ENCODE data around the gene ME3.
A peak's percentile ranks its signal among the peaks of the same experiment; 100 is the strongest.

The ME3 gene

DNA sequence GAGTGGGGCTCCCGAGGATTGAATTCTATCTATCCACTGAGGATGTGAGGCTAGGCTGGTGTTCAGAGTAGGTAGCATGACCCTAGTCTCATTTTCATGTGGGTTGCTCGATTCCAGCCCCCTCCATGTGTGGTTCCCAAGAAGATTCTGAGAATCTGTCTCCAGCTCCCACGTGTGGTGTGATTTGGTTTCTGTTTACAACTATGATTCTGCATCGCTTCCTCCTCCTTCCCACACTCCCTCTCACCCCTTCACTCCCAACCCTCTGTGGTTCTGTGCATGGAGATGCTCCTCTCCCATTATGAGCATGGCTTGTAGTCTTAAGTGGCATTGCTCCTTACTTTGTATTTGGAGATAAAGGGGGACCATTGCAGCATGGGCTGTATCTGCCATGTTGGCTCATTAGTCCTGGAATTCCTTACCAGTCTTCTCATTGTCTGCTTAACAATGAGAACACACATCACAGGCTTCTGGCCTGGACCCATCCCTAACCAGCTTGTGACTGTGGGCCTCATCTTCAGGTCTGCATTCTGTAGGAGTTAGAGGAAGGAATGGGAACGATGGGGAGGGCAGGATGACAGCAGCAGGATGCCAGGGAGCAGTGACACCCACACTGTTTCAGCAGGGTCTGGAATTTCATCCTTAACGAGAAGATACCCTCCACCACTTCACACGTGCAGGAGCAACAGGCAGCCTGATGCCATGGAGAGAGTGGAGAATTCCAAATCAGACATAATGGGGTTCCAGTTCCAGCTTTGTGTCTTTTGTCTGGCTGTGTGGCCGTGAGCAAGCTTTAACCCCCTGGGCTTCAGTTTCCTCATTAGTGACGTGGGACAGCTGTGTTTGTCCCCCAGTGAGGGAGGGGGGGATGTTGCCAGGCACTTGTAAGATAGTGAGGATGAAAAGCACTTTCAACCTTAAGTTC lies 211.7 kb downstream of the ME3 start:
- TF ChIP-seq, protein P1, sequence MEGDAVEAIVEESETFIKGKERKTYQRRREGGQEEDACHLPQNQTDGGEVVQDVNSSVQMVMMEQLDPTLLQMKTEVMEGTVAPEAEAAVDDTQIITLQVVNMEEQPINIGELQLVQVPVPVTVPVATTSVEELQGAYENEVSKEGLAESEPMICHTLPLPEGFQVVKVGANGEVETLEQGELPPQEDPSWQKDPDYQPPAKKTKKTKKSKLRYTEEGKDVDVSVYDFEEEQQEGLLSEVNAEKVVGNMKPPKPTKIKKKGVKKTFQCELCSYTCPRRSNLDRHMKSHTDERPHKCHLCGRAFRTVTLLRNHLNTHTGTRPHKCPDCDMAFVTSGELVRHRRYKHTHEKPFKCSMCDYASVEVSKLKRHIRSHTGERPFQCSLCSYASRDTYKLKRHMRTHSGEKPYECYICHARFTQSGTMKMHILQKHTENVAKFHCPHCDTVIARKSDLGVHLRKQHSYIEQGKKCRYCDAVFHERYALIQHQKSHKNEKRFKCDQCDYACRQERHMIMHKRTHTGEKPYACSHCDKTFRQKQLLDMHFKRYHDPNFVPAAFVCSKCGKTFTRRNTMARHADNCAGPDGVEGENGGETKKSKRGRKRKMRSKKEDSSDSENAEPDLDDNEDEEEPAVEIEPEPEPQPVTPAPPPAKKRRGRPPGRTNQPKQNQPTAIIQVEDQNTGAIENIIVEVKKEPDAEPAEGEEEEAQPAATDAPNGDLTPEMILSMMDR (conservative IDR thresholded peaks at IDR 0.05) = no peak
- H3K27ac ChIP-seq = no peak overlapping the region

DNA sequence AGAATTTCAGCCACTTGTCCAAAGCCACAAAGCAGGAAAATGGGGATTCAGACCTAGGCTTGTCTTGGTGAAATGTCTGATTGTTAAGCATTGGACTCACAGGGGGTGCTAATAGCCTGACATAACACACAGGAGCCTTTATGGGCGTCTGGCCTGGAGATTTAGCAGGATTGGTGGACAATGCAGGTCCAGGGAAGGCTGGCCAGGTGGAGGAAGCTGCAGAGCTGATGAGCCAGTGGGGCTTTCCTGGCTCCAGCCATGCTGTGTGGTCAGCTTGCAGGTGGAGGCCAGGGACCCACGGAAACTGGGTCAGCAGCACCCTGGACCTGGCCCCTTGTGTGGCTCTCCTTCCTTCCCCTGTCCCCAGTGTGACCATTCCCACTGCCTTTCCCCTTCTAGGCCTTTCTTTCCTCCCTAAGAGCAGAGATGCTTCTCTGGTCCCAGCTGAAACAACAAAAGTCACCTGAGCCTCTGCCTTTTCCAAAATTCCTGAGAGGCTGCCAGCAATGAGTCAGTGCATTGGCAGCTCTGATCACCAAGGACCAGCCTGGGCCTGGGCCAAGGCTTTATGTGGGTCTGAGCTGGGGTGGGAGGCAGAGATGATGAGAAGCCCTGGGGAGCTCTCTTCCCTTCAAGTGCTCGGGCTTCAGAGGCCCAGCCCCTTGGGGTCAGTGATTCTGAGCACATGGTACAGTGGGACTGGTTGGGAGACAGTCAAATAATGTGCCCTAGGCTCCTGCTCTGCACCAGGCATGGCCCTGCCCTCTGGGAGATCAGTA lies 212.5 kb downstream of the ME3 start:
- H3K27ac ChIP-seq = no peak overlapping the region
- TF ChIP-seq, protein P1 (conservative IDR thresholded peaks at IDR 0.05) = no peak

DNA sequence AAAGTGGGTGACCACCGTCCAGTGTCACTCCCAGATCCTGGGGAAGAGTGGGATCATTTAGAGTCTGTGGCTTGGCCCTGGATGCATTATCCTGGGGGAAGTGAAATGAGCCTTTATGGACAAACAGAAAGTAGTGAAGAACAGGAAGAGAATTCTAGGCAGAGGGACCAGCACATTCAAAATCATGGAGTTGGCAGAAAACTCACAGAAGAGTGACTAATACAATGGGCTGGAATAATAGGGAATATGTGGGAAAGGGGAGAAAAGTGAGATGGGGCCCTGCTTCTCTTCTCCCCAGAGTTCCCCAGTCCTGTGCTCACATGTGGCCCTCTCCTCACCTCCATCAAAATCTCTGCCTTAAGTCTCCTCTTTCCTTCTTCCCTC lies 213.4 kb downstream of the ME3 start:
- TF ChIP-seq, protein P1 (conservative IDR thresholded peaks at IDR 0.05) = no peak
- H3K27ac ChIP-seq = no peak overlapping the region

DNA sequence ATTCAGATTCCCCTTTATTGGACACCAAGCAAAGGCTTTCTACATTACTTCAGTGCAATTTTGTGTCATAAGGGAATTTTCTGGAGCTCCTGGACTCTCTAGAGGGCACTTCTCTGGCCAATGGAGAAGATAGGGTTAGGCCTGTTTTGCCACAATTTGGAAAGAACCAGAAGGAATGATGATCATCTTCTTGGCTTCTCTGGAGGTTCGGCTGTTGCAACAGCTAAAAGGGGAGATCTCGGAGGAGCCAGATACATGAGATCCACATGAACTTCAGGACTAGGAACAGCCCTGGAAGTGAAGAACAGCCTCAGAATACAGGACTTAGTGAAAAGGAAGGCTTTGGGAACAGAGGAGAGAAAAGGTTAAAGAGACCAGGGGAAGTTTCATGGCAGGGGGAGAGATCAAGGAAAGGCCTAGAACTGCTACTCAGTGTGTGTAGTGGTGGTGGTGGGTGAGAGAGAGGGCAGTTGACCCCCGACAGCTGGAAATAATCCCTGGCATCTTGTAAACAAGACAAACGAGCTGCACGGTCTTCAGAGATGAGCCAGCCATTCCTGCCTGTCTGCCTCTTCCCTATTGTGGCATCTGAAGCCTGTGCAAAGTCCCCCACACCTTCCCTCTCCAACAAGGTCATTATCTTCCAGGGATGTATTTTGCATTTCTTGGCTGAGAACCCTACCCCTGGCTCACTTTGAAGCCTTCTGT lies 214.0 kb downstream of the ME3 start:
- TF ChIP-seq, protein P1 (conservative IDR thresholded peaks at IDR 0.05) = no peak
- no peak overlapping the region for H3K27ac ChIP-seq

DNA sequence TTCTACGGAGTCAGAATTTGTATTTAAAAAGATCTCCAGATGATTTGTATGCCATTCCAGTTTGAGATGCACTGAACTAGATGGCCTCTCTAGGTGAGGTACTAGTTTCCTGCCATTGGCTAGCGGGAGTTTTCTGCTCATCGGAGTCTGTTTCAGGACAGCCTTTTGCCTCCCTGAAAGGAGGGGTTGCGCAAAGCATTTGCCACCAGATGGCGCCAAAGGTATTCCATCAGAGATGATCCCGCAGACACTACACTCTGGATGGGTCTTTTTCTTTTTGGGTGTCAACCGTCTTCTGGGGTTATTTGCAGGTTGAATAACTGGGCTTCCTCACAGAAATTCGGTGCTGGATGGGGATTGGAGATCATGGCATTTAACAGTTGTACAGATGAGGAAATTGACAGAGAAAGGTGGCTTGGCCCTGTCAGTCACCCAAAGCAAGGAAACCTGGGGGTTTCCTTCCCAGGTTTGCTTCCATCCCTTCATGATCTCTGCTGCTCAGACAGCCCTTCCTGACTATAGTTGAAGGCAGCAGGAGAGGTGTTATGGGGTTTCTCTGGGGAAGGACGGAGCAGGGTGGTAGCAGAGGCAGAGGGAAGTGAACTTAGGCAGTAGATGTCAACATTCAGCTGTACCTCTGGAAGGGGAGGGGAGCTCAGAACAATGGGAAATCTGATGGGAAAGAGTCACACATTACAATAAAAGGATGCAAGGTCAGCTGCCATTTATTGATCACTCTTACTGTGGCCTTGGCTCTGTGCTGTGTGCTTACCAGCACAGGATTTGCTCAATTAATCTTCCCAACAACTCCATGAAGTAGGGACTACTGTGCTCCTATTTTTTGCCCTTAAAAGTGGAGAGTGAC lies 216.1 kb downstream of the ME3 start:
- TF ChIP-seq, protein P1 (conservative IDR thresholded peaks at IDR 0.05) = peak; percentile 95
- H3K27ac ChIP-seq = no peak overlapping the region

DNA sequence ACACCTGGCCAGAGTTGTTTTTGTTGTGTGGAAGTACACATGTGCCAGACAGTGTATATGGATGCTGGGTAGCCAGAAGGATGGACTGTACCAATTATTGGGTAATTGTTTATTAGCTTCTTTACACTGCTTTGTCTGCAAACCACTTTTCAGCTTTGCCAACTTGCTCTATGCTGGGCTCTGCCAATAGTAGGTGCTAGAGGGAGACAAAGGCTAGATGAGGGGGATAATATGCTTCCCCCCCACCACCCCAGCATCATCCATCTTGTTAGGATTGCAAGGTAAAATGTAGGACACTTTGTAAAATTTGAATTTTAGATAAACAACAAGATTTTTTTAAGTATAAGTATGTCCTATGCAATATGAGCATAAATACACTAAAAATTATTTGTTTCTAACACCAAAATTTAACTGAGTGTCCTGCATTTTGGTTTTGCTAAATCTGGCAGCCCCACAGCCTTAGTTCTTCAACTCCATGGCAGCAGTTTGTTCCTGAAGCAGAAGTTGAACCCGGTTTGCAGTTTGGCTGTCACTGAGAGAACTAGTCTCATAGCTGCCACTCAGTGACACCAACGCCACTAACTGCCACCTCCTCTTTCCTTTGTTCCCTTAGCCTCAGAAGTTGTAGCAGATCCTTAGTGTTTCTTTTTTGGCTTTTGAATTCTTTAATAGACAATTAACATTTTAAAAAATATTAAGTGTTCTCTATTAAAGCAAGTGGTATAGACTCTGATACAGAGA lies 219.0 kb downstream of the ME3 start:
- TF ChIP-seq, protein P1 (conservative IDR thresholded peaks at IDR 0.05) = peak; percentile 21; the same call in 1 of the 2 replicates
- H3K27ac ChIP-seq = no peak overlapping the region

Data from VCaP (cell line).